Activated CD8-positive, alpha-beta memory T cell treated with anti-CD3 and anti-CD28 coated beads, Interleukin-2, amount 50 U/mL, for 4 hours (primary cell): Measurements from ENCODE around the gene CACTIN.

Experiments
- DNase-seq: peaks from one replicate; pipeline ENCODE4 v3.0.0-alpha.2; 2020

CACTIN gene

DNA sequence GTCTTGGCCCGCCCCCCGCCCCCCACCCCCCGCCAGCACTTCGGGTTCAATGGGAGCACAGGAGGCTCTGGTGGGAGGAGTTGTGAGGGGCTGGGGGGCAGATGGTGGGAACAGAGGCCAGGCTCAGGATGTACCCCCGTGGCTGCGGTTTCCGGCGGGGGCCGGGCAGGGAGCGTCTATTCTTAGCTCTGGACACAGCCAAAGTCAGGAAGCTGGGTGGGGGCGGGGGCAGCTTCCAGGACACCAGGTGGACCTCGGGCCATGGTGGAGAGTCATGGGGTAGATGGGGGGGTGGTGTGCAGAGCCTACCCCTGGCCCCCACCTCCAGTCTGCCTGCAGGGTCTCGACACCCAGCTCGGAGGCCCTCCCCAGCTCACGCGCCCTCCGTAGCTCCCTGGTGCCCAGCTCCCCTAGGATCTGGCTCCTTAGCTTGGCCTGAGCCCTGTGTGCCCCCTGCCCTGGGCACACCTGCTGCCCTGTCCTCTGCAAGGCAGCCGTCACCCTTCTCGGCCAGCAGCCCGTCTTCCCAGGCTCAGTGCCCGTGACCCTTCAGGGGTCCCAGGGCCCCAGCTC is 17.8 kb downstream of the CACTIN start:
- no peak for DNase-seq

DNA sequence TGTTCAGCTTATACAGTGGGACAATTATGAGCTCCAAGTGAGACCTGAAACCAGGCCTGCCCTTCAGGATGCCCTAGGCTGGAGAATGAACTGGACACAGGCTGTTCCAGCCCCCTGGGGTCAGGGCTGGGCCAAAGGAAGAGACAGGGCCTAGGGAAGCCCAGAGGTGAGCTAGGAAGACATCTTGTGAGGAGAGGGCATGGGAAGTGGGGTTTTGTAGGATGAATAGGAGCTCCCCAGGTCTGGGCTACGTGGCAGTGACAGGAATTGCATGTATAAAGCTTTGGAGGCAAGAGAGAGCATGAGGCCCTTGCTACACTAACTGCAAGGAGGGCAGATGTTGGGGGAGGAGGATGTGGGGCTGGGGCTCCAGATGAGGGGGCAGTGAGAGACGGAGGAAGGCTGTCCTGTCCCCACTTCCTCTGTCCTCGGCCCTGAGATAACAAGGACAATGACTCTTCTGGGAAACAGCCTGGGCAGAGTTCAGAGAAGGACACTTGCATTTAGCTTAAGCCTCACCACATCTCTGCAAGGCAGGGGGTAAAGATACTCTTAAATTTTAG is 18.4 kb downstream of the CACTIN start:
- no peak for DNase-seq

DNA sequence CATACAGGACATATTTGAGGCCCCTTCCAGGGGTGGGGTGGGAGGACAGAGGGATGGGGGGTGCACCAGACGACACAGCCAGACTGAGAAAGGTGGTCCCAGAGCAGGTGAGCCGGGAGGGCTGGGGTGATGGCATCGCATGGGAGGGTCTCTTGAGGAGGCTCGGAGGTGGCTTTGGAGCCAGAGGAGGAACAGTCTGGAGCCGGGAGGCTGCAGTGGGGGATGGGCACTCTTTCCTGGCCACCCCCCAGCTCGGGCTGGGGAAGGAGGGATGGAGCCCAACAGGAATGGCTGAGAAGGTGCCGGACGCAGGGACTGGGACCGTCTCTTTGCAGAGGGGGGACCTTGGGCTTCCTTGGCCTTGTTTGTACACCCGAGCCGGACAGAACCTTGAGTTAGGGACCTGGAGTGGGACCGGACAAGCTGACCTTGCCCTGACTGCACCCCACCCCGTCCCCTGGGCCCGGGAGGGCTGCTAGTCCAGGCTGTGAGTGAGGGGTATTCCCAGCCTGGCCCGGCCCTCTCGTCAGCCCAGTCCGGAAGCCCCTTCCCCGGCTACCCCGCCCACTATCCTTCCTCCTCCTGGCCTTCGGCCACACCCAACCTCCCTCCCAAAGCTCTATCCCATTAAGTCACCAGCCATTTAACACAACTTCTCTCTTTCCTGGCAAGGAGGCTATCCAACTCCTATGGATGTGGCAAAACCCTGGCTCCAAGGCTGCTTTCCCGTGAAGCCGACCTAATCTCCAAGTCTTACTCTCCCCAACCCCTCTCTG is 19.1 kb downstream of the CACTIN start:
- no peak for DNase-seq

DNA sequence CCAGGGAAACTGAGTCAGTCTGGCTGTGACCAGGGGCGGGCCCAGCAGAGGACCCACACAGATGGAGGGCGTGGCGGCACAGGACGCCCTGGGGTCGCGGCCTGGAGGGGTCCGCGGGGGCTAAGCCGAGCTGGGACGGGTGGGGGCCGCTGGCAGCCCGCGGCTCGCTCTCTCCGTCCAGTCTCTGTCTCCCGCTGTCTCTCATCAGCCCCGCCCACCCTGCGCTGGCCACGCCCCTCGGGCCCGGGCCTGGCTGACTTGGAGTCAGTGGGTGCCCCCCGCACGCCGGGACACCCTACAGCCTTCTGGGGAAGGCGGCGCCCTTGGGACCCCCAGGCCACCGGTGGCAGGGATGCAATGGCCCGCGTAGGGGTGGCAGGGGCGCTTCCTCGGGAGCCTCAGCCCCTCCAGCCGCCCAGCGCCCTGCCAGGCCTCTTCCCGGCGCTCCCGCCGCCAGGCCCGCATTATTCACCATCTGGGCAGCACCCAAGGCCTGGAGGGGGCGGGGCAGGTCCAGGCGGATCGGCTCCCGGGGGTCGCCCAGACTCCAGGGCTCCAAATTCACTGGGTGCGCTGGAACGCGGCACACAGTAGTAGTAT is 19.8 kb downstream of the CACTIN start, which contains the start of gene TBXA2R:
Gene TBXA2R, minus strand, starts transcription at position 186 of the 600 bp plus-strand sequence. CDS start 6,241 bp downstream, outside the sequence.
- DNase-seq, result peak; percentile 76

DNA sequence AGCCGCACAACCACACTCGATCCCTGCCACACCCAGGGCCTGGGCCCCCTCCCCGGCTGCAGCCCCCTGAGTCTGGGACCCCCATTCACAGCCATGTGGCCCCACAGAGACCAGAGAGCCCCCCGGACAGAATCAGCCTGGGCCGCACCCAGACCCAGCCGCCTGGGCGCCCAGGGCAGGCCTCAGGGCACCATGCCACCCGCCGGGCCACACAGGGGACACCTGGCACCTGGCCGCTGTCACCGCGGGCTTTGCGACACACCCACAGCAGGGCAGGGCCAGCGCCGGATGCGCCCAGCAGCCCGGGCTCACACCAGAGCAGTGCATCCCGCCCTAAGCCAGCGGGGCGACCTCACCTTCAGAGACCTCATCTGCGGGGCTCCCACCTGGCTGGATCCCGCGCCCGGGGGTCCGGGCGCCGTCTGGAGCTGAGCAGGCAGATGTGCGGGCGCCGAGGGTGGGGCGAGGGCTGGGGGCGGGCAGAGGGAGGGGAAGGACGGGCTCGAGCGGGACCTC is 20.4 kb downstream of the CACTIN start:
- no peak for DNase-seq

DNA sequence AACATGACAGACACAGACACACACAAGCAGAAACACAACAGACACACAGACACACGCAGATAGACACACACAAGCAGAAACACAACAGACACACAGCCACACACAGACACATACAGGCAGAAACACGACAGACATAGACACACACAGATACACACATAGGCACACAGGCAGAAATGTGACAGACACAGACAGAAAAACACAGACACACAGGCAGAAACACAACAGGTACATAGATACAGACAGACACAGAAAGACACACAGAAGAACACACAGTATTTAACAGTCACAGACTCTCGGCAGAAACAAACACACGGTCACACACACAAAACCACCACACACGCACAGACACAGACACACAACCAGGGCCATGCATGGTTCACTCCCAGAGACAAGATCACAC is 20.8 kb downstream of the CACTIN start:
- DNase-seq, result no peak

DNA sequence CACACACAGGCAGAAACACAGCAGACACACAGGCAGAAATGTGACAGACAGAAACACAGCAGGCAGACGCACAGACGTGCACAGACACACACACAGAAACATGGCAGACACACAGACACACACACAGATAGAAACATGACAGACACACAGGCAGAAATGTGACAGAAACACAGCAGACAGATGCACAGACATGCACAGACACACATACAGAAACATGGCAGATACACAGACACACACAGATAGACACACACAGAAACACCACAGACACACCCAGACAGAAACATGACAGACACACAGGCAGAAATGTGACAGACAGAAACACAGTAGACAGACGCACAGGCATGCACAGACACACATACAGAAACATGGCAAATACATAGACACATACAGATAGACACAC is 21.2 kb downstream of the CACTIN start:
- DNase-seq, result no peak

DNA sequence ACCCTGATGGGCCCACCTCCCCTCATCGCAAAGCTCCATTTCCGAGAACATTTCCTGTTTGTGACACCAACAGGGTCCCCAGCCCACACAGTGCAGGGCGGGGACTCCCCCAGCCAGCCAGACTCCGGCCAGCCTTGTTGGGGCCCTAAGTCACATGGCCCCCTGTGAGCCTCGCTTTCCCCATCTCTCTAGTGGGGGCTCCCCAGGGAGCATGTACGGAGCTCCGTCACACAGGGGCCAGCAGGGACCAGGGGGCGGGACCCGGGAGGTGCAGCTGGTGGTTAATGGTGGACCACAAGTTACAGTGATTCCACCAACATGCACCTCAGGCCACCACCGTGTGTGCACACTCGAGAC is 21.6 kb downstream of the CACTIN start:
- peak; percentile 40 for DNase-seq

DNA sequence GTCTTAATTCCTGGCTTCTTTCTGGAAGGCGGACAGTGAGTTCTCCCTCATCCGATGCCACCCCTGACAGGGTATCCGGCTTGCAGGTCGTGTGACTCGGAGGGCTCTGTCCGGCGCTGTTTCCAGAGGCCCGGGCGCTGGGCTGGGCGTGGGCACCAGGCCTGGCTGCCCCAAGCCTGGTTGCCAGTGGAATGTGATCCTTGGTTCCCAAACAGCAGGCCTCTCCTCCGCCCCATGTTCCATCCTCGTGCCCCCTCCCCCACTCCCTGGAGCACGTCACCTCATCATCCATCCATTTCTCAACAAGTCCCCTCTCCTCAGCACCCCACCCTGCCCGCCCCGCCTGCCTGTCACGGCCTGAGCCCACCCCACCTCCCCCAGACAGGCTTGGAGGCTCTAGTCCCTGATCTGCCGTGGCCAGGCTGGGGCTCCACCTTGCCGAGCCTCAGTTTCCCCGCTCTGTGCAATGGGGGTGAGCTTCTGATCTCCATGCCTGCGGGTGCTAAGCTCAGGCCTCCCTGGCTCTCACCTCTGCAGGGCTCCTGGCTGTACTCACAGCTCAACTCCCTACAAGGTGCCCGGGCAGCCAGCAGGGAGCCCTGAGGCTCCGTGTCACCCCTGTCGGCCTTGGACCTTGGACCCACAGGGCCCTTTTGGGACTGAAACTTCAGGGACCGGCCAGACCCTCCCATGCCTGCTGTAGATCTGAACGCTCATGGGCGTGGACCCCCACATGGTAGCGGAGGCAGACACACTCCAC is 22.2 kb downstream of the CACTIN start:
- no peak for DNase-seq

DNA sequence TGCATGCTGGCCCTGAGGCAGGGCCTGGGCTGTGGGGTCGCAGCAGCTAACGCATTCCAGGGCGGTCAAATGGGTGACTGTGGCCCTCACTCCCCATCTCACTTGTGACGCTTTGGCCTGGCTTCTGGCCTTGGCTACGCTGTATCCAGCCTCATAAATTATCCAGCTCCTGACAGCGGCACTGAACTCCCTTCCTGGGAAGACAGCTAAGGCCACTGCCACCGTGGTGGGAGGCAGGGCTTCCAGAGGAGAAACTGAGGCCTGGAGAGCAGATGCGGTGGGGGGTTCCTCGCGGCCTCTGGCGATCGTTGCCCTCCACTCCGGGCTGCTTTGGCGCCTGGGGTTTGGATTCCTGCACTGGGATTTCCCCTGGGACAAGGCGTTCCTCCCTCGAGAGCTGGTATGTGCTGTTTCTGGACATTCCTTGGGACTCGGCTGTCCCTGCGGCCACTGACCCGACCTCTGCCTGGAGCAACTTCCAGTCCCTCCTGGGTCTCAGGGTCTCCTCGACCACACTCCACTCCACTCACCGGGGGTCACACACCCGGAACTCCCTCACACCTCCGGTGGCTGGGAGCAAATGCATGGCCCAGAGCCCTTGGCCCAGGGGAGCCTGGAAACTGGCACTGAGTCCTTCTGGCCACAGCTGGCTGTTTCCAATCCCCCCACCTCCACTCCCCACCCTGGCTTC is 23.3 kb downstream of the CACTIN start:
- no peak for DNase-seq

DNA sequence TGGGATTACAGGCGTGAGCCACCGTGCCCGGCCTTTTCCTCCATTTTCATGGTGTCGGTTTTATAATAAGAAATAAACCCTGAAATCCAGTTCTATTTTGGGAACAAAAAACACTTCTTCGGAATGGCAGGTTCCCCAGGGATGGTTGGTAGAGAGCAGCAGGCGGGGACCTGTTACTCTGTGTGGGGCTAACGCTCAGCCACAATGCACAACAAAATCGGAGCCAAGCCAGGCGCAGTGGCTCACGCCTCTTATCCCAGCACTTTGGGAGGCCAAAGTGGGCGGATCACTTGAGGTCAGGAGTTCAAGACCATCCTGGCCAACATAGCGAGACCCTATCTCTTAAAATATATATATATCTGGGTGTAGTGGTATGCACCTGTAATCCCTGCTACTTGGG is 25.6 kb downstream of the CACTIN start:
- DNase-seq, result no peak

DNA sequence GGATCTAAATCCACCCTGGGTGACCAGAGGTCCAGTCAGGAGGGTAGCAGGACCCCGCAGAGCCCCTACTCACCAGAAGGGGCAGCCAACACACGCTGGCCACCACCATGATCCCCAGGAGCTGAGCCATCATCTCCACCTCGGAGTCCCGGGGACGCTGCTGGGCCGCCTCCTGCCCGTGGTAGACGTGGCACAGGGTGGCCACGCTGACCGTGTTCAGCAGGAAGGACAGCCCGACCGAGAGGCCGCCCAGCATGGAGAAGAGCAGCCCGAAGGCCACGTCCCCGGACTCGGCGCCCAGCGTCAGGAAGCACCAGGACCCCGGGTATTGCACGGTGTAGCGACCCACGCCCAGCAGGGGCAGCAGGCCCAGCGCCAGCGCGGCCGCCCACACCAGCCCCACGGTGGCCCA is 26.8 kb downstream of the CACTIN start:
- no peak for DNase-seq

DNA sequence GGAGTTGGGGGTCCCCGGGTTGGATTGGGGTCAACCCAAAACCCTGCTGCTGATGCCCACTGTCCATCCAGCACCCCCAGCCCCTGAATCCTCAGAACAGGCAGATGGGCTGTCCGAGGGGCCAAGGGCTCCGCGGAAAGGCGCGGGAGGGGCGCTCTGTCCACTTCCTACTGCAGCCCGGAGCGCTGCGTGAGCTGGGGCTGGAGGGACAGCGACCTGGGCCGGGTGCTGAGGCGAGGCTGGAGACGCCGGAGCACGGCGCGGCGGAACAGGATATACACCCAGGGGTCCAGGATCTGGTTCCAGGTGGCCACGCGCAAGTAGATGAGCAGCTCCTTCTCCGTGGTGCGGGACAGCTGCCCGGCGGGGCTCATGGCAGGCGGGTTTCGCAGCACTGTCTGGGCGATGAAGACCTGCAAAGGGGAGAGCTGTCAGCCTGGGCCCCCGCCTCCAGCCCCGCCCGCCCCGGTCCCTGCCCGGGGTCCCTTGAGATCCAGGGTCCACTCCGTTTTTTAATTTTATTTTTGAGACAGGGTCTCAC is 31.0 kb downstream of the CACTIN start:
- no peak for DNase-seq

DNA sequence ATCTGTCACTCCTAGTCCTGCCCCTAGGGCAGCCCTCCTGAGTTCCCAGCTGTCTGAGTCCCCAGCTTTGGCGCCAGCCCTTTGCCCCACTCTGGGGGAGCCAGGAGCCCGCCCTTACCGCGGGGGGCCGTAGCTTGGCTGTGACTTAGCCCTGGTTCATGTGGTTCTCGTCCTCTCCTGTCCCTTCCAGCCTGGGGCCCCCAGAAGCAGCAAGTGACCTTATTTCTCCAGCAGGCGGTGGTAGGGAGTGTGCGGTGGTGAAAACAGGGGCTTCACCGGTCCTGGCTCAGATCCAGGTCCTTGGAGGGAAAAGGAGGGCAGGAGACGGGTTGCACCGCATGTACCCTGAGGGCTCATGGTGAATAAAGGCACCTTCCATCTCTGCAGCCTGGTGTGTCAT is 33.4 kb downstream of the CACTIN start:
- DNase-seq, result no peak

DNA sequence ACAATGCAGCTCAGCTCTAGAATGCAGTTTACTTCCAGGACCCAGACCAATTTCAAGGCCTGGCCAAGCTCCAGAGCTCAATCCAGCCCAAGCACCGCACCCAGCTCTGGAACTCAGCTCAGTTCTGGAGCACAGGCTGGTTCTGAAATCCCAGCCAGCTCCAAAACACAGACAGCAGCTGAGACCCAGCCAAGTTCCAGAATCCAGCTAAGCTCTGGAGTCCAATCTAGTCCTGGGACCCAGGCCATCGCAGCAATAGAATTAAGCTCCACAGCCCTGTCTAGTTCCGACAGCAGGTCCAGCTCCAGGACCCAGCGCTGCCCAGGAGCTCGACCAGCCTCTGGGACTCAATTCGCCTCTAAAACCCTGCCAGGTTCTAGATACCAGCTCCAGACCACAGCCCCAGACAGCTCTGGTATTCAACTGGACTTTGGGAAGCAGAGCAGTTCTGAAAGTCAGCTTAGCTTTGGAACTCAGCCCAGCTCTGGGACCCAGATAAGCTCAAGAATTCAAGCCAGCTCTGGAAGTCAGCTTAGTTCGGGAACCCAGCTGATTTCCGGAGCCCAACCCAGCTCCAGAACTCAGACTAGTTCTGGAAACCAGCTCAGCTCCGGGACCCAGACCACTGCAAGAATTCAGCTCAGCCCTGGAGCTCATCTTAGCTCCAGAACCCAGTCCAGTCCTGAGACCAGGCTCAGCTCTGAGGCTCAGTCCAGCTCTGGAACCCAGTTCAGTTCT is 34.5 kb downstream of the CACTIN start:
- no peak for DNase-seq

DNA sequence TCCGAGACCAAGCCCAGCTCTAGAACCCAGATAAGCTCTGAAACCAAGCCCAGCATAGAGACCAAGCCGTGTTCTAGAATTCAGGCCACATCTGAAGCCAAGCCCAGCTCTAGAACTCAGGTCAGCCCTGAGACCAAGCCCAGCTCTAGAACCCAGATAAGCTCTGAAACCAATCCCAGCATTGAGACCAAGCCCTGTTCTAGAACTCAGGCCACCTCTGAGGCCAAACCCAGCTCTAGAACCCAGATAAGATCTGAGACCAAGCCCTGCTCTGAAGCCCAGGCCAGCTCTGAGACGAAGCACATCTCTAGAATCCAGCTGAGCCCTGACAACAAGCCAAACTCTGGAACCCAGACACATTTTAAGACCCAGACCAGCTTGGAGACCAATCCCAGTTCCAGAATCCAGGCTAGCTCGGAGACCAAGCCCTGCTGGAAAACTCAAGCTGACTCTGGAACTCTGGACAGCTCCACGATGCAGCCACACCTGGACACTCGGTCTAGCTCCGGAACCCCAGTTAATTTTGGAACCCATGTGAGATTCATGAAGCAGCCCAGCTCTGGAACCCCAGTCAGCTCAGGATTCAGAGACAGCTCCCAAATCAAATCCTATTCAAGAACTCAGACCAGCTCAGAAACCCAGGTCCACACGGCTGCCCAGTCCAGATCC is 35.5 kb downstream of the CACTIN start:
- no peak for DNase-seq

DNA sequence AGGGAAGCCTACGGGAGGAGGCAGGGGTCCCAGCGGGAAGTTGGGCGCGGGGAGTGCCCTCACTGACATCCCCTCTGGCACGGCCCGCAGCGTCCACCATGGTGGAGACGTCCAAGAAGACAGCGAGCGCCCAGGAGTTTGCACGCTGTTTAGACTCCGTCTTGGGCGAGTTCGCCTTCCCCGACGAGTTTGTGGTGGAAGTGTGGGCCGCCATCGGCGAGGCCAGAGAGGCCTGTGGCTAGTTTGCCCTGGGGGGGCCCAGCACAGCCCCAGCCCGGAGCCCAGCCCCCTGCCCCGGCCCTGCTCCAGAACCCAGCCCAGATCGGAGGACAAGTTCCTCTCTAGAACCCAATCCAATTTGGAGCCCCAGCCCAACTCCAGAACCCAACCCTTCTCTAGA is 36.6 kb downstream of the CACTIN start:
- no peak for DNase-seq

DNA sequence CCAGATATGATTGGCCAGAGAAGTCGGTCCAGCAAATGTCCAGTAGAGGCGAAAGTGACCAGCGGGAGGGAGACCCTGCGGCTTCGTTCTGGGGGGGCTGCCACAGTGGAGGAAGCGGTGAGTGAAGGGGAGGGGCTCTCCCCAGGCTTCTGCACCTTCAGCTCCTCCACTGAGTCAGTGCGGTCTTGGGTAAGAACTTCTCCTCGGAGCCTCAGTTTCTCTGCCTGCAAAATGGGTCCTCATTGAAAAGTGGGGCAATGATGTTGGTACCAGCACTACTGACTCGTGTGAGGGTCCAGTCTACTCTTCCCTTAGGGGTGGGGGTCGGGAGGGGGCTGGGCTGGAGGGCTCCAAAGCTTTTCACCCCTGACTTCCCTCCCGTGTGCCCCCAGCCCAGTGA is 37.2 kb downstream of the CACTIN start:
- no peak for DNase-seq

DNA sequence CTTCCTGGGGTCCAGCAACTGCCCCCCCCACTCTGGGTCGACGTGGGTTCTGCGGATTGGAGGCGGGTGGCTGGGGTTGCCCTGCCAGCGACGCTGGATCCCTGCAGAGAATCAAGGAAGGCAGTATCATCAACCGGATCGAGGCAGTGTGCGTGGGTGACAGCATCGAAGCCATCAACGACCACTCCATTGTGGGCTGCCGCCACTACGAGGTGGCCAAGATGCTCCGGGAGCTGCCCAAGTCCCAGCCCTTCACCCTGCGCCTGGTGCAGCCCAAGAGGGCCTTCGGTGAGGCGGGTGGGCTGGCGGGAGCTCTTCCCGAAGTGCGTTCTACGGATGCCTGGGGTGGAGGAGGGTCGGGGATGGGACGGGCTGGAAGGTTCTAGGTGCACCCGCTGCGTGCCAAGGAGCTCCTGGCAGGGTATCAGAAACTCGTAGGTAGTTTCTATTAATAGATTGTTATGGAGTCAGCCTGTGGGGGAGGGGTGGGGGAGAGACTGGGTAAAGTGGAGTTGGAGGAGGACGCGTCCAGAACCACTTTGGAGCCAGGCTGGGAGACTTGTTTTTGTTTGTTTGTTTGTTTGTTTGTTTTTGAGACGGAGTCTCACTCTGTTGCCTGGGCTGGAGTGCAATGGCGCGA is 39.8 kb downstream of the CACTIN start:
- DNase-seq, result no peak

DNA sequence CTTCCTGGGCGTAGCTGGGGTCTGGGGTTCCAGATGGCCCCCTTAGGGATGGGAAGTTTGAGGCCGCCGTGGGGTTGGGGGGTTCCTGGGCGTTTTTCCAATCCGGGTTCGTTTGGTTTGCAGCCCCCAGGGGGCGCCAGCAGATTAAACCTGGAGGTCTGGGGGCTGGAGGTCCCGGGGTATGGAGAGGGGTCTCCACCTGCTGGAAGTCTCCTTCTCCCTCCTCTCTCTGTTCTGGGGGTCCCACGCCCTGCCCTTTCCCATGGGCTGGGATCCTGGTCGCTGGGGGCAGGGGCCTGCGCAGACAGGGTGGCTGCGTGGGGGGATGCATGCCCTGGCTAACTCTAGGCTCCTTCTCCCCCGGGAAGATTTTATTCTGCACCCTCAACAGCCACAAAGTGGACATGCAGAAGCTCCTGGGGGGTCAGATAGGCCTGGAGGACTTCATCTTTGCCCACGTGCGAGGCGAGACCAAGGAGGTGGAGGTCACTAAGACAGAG is 40.4 kb downstream of the CACTIN start:
- peak; percentile 56 for DNase-seq
